GM20000 (cell line): ENCODE results near the gene DDX10.

Experiments used
- DNase-seq: peaks from one replicate; pipeline ENCODE4 v3.0.0; 2012; ENCODE audit warnings: low spot score
- TF ChIP-seq, protein P1 (sequence below): IDR thresholded peaks from 2 replicates; pipeline ENCODE4 v1.5.1; 2012; ENCODE audit warnings: mild to moderate bottlenecking, control low read depth; ENCODE audit errors: extremely low read depth, missing control alignments

DDX10 gene

GRCh38 chr11:108891143-108891542, 226.3 kb downstream of the DDX10 start:
- TF ChIP-seq, protein P1, sequence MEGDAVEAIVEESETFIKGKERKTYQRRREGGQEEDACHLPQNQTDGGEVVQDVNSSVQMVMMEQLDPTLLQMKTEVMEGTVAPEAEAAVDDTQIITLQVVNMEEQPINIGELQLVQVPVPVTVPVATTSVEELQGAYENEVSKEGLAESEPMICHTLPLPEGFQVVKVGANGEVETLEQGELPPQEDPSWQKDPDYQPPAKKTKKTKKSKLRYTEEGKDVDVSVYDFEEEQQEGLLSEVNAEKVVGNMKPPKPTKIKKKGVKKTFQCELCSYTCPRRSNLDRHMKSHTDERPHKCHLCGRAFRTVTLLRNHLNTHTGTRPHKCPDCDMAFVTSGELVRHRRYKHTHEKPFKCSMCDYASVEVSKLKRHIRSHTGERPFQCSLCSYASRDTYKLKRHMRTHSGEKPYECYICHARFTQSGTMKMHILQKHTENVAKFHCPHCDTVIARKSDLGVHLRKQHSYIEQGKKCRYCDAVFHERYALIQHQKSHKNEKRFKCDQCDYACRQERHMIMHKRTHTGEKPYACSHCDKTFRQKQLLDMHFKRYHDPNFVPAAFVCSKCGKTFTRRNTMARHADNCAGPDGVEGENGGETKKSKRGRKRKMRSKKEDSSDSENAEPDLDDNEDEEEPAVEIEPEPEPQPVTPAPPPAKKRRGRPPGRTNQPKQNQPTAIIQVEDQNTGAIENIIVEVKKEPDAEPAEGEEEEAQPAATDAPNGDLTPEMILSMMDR, result no peak
- no peak for DNase-seq

DNA sequence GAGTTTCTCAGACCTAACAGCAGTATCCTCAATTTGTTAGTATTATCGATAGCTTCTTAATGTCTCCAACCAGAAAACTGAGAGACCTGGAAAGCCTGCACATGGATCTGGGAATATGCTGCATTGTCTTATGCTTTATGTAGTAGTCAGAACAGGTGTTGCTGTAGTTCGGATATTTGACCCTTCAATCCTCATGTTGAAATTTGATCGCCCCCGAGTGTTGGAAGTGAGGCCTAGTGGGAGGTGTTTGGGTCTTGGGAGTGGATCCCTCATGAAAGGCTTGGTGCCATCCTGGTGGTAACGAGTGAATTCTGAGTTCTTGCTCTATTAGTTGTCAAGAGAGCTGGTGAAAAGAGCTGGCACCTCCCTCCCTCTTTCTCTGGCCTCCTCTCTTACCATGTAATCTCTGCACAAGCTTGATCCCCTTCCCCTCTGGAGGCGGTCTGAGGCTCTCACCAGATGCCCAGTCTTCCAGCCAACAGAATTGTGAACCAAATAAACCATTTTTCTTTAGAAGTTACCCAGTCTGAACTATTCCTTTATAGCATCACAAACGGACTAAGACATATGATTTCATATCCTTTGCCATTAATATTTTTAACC, 227.1 kb downstream of the DDX10 start:
- TF ChIP-seq, protein P1, result no peak
- no peak for DNase-seq

DNA sequence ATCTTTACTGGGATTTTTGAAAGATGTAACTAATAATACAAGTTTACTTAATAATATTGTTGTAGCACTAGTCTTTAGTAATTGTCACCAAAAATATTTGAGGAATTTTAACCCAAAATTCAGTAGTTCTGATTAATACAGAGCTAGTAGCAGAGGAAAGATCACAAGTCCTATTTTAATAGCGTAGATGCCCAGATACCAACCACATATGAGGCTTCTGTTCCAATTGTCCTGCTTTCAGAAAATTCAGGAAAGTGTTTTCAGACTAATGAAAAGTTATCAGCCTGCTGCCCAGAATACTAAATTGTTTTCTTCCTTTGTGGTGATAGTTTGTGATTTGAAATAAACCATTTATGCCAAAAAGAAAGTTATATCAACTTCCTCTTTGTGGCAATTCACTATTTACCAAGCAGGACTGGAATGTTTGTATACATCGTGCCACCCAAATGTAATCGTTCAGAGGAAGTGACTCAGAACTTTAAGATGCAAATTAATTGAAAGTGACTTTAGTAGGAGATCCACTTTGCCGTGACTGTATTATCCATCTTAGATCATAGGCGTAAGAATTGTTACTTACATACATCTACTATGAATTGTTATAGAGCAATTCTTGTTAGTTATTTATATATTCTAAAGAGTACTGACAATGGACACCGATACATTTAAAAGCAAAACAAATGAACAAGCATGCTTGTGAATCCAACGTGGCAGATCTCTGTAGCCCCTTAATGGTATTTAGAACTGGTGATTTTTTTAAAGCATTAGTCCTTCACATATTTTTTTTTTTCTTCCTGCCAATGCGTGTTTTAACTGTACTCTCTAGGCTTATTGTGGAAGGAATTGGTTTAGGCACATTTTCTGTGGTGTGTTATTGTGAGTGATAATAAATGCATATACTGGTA, 231.0 kb downstream of the DDX10 start:
- no peak for DNase-seq
- TF ChIP-seq, protein P1, result no peak

DNA sequence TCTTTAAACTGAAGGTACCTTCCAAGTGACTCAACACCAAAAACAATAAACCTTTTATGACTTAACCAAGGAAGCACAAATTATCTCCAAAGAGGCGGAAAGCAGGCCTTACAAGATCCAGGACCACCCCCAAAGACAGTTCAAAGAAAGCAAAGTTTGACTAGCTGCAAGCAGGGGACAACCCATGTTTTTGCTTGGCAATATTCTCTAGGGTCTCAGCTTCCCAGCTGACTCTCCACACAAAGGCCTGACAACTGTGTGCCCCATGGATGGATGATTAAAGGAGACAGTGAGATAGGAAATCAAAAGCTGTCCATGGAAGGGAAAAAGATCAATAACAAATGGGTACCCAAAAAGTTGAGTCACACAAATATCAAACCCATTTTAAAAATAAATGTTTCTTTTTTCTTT, 232.2 kb downstream of the DDX10 start:
- no peak for DNase-seq
- TF ChIP-seq, protein P1, result no peak

GRCh38 chr11:108897916-108898315, 233.0 kb downstream of the DDX10 start:
- no peak for DNase-seq
- TF ChIP-seq, protein P1, result no peak

GRCh38 chr11:108901359-108901758, 236.5 kb downstream of the DDX10 start:
- TF ChIP-seq, protein P1, result no peak
- no peak for DNase-seq

- TF ChIP-seq, protein P1, result no peak
- DNase-seq, result no peak
Observed at GRCh38 chr11:108902027-108902469, 237.2 kb downstream of the DDX10 start.
